A673 (cell line): ENCODE results near the gene CNTN5. TPM values are rescaled to one million over a fixed set of nuclear protein-coding genes. Genes with fewer than 3 reads are reported as not detected.

ENCODE experiments used
- BruUV-seq: library from RNA; stranded (reverse); fragments of 400-500 nt; replicated peaks from 2 replicates; lab custom pipeline; 2021; lab: Mats Ljungman, UMichigan
- CTCF ChIA-PET: fragments of 300-600 bp; sonication (Branson Sonifier 250); formaldehyde crosslinking; loops from one replicate; lab custom pipeline; 2022; ENCODE audit warnings: antibody characterized with exemption; lab: Charles Lee
- POLR2A ChIA-PET: fragments of 300-600 bp; sonication (Branson Sonifier 250); formaldehyde crosslinking; loops from one replicate; lab custom pipeline; 2022; ENCODE audit warnings: antibody characterized with exemption; ENCODE audit not compliant: low non-redundant PET; lab: Charles Lee
- DNase-seq: peaks from one replicate; pipeline ENCODE4 v3.0.0-alpha.2; 2015; ENCODE audit warnings: low spot score
- H3K27ac ChIP-seq: fragments of 200-600 bp; sonication (generic); 2 replicates; pipeline ENCODE4 v1.5.1; 2016; ENCODE audit warnings: mixed run types, low read depth, mild to moderate bottlenecking, mixed read lengths, antibody characterized with exemption, low read length; ENCODE audit not compliant: poor library complexity, severe bottlenecking
- H3K27me3 ChIP-seq: fragments of 200-600 bp; sonication (generic); replicated peaks from 2 replicates; pipeline ENCODE4 v1.6.1; 2017; ENCODE audit warnings: mixed run types, low read depth, mild to moderate bottlenecking, mixed read lengths, antibody characterized with exemption, low read length; ENCODE audit not compliant: insufficient read depth, poor library complexity
- H3K36me3 ChIP-seq: fragments of 200-600 bp; sonication (generic); 2 replicates; pipeline ENCODE4 v1.6.1; 2016; ENCODE audit warnings: mixed run types, mild to moderate bottlenecking, mixed read lengths, antibody characterized with exemption, low read length; ENCODE audit not compliant: insufficient read depth, poor library complexity, severe bottlenecking
- H3K4me1 ChIP-seq: fragments of 200-600 bp; sonication (generic); 2 replicates; pipeline ENCODE4 v1.6.1; 2017; ENCODE audit warnings: mixed run types, mild to moderate bottlenecking, mixed read lengths, antibody characterized with exemption, low read length; ENCODE audit not compliant: insufficient read depth, poor library complexity, severe bottlenecking
- H3K4me3 ChIP-seq: fragments of 200-600 bp; sonication (generic); 2 replicates; pipeline ENCODE4 v1.5.1; 2016; ENCODE audit warnings: low read depth, mixed run types, mild to moderate bottlenecking, mixed read lengths, low read length; ENCODE audit not compliant: poor library complexity, severe bottlenecking
- H3K9me3 ChIP-seq: fragments of 200-600 bp; sonication (generic); 2 replicates; pipeline ENCODE4 v1.6.1; 2016; ENCODE audit warnings: mixed run types, low read depth, mild to moderate bottlenecking, mixed read lengths, antibody characterized with exemption, low read length; ENCODE audit not compliant: poor library complexity, severe bottlenecking
- EZH2 ChIP-seq: fragments of 200-600 bp; sonication (generic); IDR thresholded peaks from 2 replicates; pipeline ENCODE4 v1.6.1; 2017; ENCODE audit warnings: borderline replicate concordance, low read depth, mild to moderate bottlenecking, mixed read lengths, antibody characterized with exemption, low read length; ENCODE audit not compliant: poor library complexity, severe bottlenecking
- intact Hi-C: fragments of 100-400 bp; cut with micrococcal nuclease; formaldehyde crosslinking; loops from one replicate; pipeline ENCODE4 v1.10.0; 2022; ENCODE audit not compliant: unreplicated experiment
- total RNA-seq: library from RNA; stranded (reverse); gene quantifications from 2 replicates; pipeline ENCODE4 v1.2.3, GENCODE V29; 2021
- TF ChIP-seq, protein P1 (sequence below): fragments of 300-800, 200-600 bp; sonication (generic); conservative IDR thresholded peaks from 2 replicates; pipeline ENCODE4 v1.5.1; 2017; ENCODE audit warnings: low read depth, mild to moderate bottlenecking, antibody characterized with exemption, low read length, moderate library complexity, mixed read lengths

Gene CNTN5
- total RNA-seq, 1 experiment from 2014 or later: 0.80 TPM

DNA sequence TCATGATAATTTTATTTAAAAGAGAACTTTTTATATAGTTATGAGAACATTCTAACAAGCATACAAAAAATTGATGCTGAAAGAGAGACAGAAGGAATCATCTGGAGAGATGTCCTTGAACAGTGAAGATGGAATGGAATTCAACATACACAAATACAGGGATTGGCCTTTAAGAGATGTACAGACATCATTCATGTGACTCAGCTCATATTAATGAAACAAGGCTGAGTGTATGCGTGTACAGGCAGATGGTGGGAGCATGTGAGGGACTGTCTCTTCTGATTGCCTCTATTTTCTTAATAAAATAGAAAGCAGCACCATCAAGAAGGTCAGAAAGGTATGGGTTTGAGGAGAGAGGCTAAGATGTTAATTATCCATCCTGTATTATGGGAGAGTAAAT, 793.3 kb downstream of the CNTN5 start:
- TF ChIP-seq, protein P1, sequence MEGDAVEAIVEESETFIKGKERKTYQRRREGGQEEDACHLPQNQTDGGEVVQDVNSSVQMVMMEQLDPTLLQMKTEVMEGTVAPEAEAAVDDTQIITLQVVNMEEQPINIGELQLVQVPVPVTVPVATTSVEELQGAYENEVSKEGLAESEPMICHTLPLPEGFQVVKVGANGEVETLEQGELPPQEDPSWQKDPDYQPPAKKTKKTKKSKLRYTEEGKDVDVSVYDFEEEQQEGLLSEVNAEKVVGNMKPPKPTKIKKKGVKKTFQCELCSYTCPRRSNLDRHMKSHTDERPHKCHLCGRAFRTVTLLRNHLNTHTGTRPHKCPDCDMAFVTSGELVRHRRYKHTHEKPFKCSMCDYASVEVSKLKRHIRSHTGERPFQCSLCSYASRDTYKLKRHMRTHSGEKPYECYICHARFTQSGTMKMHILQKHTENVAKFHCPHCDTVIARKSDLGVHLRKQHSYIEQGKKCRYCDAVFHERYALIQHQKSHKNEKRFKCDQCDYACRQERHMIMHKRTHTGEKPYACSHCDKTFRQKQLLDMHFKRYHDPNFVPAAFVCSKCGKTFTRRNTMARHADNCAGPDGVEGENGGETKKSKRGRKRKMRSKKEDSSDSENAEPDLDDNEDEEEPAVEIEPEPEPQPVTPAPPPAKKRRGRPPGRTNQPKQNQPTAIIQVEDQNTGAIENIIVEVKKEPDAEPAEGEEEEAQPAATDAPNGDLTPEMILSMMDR: no peak
- TF ChIP-seq EZH2: no peak
- no TSS peak for BruUV-seq
- H3K27me3 ChIP-seq: no peaks in the 10 kb centered on the region
- H3K27ac ChIP-seq: no peak overlapping the region
- H3K4me3 ChIP-seq: no peak overlapping the region
- POLR2A ChIA-PET: no interaction called here
- intact Hi-C loops: no loop called here
- H3K9me3 ChIP-seq: no peaks in the 10 kb centered on the region
- H3K4me1 ChIP-seq: no peaks in the 10 kb centered on the region
- H3K36me3 ChIP-seq: no peaks in the 10 kb centered on the region
- DNase-seq: no peak
- CTCF ChIA-PET: no interaction called here

DNA sequence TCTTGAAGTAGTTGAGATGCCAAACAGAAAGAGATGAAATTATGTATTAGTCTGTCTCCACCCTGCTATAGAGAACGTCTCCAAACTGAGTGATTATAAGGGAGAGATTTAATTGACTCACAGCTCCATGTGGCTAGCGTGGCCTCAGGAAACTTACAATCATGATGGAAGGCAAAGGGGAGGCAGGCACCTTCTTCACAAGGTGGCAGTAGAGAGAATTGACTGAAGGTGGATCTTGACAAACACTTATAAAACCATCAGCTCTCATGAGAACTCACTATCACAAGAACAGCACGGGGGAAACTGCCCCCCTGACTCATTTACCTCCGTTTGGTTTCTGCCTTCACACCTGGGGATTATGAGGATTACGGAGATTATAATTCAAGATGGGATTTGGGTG, 794.0 kb downstream of the CNTN5 start:
- Histone ChIP-seq H3K27ac (no peak overlapping the region), H3K27me3 (no peaks in the 10 kb centered on the region), H3K9me3 (no peaks in the 10 kb centered on the region), H3K4me3 (no peak overlapping the region), H3K4me1 (no peaks in the 10 kb centered on the region), H3K36me3 (no peaks in the 10 kb centered on the region)
- intact Hi-C loops: no loop called here
- POLR2A ChIA-PET: no interaction called here
- no TSS peak for BruUV-seq
- no peak for DNase-seq
- TF ChIP-seq, protein P1: peak; percentile 27
- no peak for TF ChIP-seq EZH2
- CTCF ChIA-PET: no interaction called here

DNA sequence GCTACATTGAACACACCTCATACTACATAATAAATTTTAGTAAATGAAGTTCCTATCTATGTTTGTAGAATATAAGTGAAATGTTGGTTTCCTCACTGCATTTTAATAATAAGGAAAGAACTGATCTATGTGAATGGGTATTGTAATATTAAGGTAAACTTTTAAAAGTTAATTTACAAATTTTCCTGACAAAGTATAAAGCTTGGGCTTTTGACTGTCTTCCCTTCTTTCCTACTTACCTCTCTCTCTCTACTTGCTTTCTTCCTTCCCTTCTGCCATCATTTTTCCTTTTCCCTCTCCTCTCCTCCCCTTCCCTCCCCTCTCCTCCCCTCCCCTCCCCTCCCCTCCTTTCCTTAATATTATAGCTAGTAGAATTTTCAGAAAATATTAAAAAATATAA, 798.2 kb downstream of the CNTN5 start:
- no peaks in the 10 kb centered on the region for H3K4me1 ChIP-seq
- no peak overlapping the region for H3K27ac ChIP-seq
- intact Hi-C loops: no loop called here
- no peaks in the 10 kb centered on the region for H3K9me3 ChIP-seq
- no peaks in the 10 kb centered on the region for H3K36me3 ChIP-seq
- DNase-seq: no peak
- ChIA-PET CTCF (no interaction called here), POLR2A (interaction anchor here (0.6 kb wide), 1 partner anchor 17 kb away, joined by 3 read pairs; no protein-coding TSS in a partner anchor)
- H3K4me3 ChIP-seq: no peak overlapping the region
- no TSS peak for BruUV-seq
- H3K27me3 ChIP-seq: no peaks in the 10 kb centered on the region
- no peak for TF ChIP-seq EZH2
- TF ChIP-seq, protein P1: no peak
